Uterus (tissue), 2 donors: ENCODE results near the gene NIT2.

Experiments used
- POLR2A ChIP-seq, 2 donors: fragments of 450-650 bp; IDR thresholded peaks; one replicate each; pipeline ENCODE4 v1.6.1; 2016; ENCODE audit warnings: antibody characterized with exemption in 2 of 2, mild to moderate bottlenecking in 1 of 2, moderate library complexity in 1 of 2
- TF ChIP-seq, protein P1 (sequence below), 4 experiments: fragments of 200-600 bp in 2 of 4; fragments of 450-650 bp in 2 of 4; sonication (generic) in 2 of 4; IDR thresholded peaks; one replicate each; pipeline ENCODE4 v1.5.1; 2016 to 2019; ENCODE audit warnings: antibody characterized with exemption in 4 of 4, mild to moderate bottlenecking in 2 of 4, moderate library complexity in 1 of 4

DNA sequence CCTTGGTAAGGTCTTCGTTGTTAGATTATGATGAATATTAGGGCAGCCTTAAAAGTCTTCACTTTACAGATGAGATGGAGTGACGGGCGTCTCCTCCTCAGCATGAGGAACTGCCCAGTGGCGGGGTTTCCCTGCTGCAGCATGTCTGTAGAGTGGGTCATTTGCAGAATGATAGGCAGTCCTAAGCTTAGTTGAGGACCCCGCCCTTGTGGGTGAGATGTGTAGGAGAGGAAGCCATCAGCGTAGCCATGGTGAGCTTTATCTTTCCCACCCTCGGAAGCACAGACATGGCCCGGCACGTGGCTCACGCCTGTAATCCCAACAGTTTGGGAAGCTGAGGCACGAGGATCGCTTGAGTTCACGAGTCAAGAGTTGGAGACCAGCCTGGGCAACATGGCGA, 877 bp downstream of the NIT2 start:
- TF ChIP-seq, protein P1, sequence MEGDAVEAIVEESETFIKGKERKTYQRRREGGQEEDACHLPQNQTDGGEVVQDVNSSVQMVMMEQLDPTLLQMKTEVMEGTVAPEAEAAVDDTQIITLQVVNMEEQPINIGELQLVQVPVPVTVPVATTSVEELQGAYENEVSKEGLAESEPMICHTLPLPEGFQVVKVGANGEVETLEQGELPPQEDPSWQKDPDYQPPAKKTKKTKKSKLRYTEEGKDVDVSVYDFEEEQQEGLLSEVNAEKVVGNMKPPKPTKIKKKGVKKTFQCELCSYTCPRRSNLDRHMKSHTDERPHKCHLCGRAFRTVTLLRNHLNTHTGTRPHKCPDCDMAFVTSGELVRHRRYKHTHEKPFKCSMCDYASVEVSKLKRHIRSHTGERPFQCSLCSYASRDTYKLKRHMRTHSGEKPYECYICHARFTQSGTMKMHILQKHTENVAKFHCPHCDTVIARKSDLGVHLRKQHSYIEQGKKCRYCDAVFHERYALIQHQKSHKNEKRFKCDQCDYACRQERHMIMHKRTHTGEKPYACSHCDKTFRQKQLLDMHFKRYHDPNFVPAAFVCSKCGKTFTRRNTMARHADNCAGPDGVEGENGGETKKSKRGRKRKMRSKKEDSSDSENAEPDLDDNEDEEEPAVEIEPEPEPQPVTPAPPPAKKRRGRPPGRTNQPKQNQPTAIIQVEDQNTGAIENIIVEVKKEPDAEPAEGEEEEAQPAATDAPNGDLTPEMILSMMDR (IDR thresholded peaks at IDR 0.05), result no peak
- TF ChIP-seq POLR2A (IDR thresholded peaks at IDR 0.05), result no peak
